ENCODE data around the gene TNFSF13. TPM values are rescaled to one million over a fixed set of nuclear protein-coding genes. Genes with fewer than 3 reads are reported as not detected.

The TNFSF13 gene
- total and polyA plus RNA-seq, 2 of the 8 experiments (the other 6 are each of a cell fraction or from before 2014, with no cell fraction given), result 2.1 to 2.6 TPM

- FAIRE-seq, result no peak
- no peaks in the 10 kb centered on the region for H3K79me2 ChIP-seq (ENCODE audit: control insufficient read depth in 1 of 2, insufficient read depth in 2 of 2, low read length in 2 of 2)
- POLR2A ChIA-PET (ENCODE audit: partially characterized antibody), result interaction anchor here (1.1 to 37.5 kb wide), 7 partner anchors 8 to 65 kb away, joined by 3 to 1144 read pairs (median 8); partner anchors contain the start of genes CD68, MPDU1, POLR2A and SOX15
Observed at GRCh38 chr17:7549401-7550055, 9.0 kb upstream of the TNFSF13 start.

More at GRCh38 chr17:7549401-7550055, 9.0 kb upstream of the TNFSF13 start:
- peak in 1 of 2 experiments; percentile 58 for DNase-seq (ENCODE audit: low read depth in 1 of 2, low spot score in 2 of 2)
- Histone ChIP-seq H4K5ac (ENCODE audit: insufficient read length, low read depth, low read length) (peak overlapping the region; percentile 15), H4K8ac (ENCODE audit: extremely low read depth, insufficient read depth, low read length) (peak overlapping the region; percentile 89; the same call in 1 of the 2 replicates), H3K23ac (ENCODE audit: insufficient read length) (no peak overlapping the region), H3K4me3 (ENCODE audit: extremely low read depth in 1 of 4, insufficient read depth in 2 of 4, low read depth in 3 of 4, low read length in 4 of 4) (peak overlapping the region; percentile 56 to 77 (median 70); a peak in 7 of 8 replicates), H4K20me1 (replicated peaks in 1 of 2; ENCODE audit: control insufficient read depth in 1 of 2, insufficient read depth in 2 of 2, low read length in 2 of 2) (peaks cover 0 to 7% of the 10 kb centered on the region in 2 experiments), H3K4me2 (ENCODE audit: insufficient read depth in 1 of 2, low read depth in 2 of 2, low read length in 2 of 2) (peak overlapping the region; percentile 70 to 89), H3K56ac (replicated peaks; ENCODE audit: insufficient read length, low read depth, low read length) (no peak overlapping the region), H3K27ac (ENCODE audit: low read depth, low read length) (no peak overlapping the region), H2AK5ac (ENCODE audit: low read depth, low read length) (peak overlapping the region; percentile 25; the same call in 1 of the 2 replicates), H2AFZ (ENCODE audit: low read length) (no peak overlapping the region), H3K4ac (replicated peaks; ENCODE audit: insufficient read length, low read depth, low read length) (peak overlapping the region; percentile 91), H2BK5ac (ENCODE audit: low read depth, low read length) (peak overlapping the region; percentile 78; the same call in 1 of the 2 replicates), H4K91ac (replicated peaks; ENCODE audit: insufficient read length, low read length) (peak overlapping the region; percentile 93), H3K9me3 (ENCODE audit: insufficient read depth in 2 of 2, low read depth in 1 of 2, low read length in 1 of 2) (no peaks in the 10 kb centered on the region), H3K79me1 (ENCODE audit: low read depth, low read length) (no peaks in the 10 kb centered on the region), H3K4me1 (replicated peaks in 1 of 4; ENCODE audit: control insufficient read depth in 3 of 4, insufficient read depth in 4 of 4, low read length in 3 of 4) (peaks cover 0 to 4% (median 3%) of the 10 kb centered on the region in 4 experiments; a peak in 2 of 7 replicates), H3K14ac (ENCODE audit: insufficient read length) (no peak overlapping the region), H2BK120ac (replicated peaks; ENCODE audit: low read depth, low read length) (no peak overlapping the region), H3K36me3 (ENCODE audit: control insufficient read depth in 2 of 4, insufficient read depth in 4 of 4, low read length in 3 of 4) (no peaks in the 10 kb centered on the region), H3K23me2 (ENCODE audit: low read depth, low read length) (peaks cover 6% of the 10 kb centered on the region; the same call in 1 of the 2 replicates), H3K9ac (replicated peaks in 1 of 4; ENCODE audit: extremely low read depth in 1 of 4, low read depth in 3 of 4, low read length in 3 of 4) (no peak overlapping the region), H3K18ac (ENCODE audit: extremely low read depth, low read length) (peak overlapping the region; percentile 60; the same call in 1 of the 2 replicates), H2BK15ac (ENCODE audit: low read length) (peak overlapping the region; percentile 98; the same call in 1 of the 2 replicates), H2BK12ac (ENCODE audit: low read depth, low read length) (peak overlapping the region; percentile 95; the same call in 1 of the 2 replicates), H3K27me3 (replicated peaks in 1 of 4; ENCODE audit: control insufficient read depth in 3 of 4, extremely low read depth in 1 of 4, insufficient read depth in 3 of 4, low read length in 3 of 4) (peaks cover 0 to 5% (median 3%) of the 10 kb centered on the region in 4 experiments; a peak in 4 of 7 replicates), H2BK20ac (ENCODE audit: low read length) (no peak overlapping the region)
- CTCF ChIA-PET (ENCODE audit: partially characterized antibody), result interaction anchor here (0.6 to 3.9 kb wide), 3 partner anchors 11 to 22 kb away, joined by 3 to 27 read pairs (median 4); partner anchors contain the start of gene SENP3
- WGBS, 2 experiments (ENCODE audit: extremely low coverage in 1 of 2, insufficient coverage in 1 of 2, insufficient read length in 1 of 2, insufficient replicate concordance in 2 of 2, low coverage in 1 of 2, low lambda C conversion rate in 2 of 2, missing lambda C conversion rate in 1 of 2), result 78% methylated on average over 17 of the region's 20 CpGs; no CpG with 5 or more reads in 1 of the 2 experiments
- TF ChIP-seq ASH2L (IDR thresholded peaks at IDR 0.05; ENCODE audit: low read length), result no peak
- TF ChIP-seq TEAD4 (IDR thresholded peaks at IDR 0.05; ENCODE audit: low read depth, low read length), result no peak
- TF ChIP-seq HDAC2 (IDR thresholded peaks at IDR 0.05; ENCODE audit: borderline replicate concordance in 1 of 2, low read depth in 2 of 2, low read length in 2 of 2), result no peak
- no peak for TF ChIP-seq KDM1A (IDR thresholded peaks at IDR 0.05; ENCODE audit: borderline replicate concordance, low read length)
- no peak for TF ChIP-seq HDAC6 (IDR thresholded peaks at IDR 0.05; ENCODE audit: low read depth, low read length)
- no peak for TF ChIP-seq NANOG (IDR thresholded peaks at IDR 0.05; ENCODE audit: insufficient read depth, low read depth, low read length, poor library complexity, severe bottlenecking)
- TF ChIP-seq CREB1 (IDR thresholded peaks at IDR 0.05), result no peak
- TF ChIP-seq YY1 (IDR thresholded peaks at IDR 0.05; ENCODE audit: low read depth, low read length), result no peak
- TF ChIP-seq, protein P1, sequence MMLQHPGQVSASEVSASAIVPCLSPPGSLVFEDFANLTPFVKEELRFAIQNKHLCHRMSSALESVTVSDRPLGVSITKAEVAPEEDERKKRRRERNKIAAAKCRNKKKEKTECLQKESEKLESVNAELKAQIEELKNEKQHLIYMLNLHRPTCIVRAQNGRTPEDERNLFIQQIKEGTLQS (IDR thresholded peaks at IDR 0.05; ENCODE audit: insufficient read depth, low read depth, low read length), result no peak
- TF ChIP-seq RFX5 (IDR thresholded peaks at IDR 0.05; ENCODE audit: borderline replicate concordance, low read depth, low read length), result no peak

Measured in H1 (cell line).